ENCODE results near the gene GNAT3. TPM values are rescaled to one million over a fixed set of nuclear protein-coding genes. Genes with fewer than 3 reads are reported as not detected.

Gene GNAT3
- total and polyA plus RNA-seq, 4 donors = not detected

DNA sequence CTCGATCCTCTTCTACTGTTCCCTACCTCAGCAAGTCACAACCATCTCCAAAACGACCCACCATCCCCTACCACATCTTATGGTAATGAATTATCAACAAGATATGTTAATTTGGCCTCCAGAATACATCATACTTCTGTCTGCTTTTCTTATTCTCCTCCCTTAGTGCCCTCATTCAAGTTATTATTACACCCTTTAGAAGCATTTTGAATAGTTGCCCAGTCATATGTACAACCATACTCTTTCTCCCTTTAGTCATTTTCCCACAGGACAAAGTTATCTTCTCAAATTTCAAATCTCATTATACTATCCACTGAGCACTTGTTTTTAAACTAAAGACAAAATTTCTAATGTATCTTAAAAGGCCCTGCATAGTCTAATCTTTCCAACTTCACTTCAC lies 71.0 kb downstream of the GNAT3 start:
- no peak for DNase-seq (ENCODE audit: low spot score)
- no peaks in the 10 kb centered on the region for H3K4me1 ChIP-seq (ENCODE audit: control insufficient read depth in 4 of 4, insufficient read depth in 4 of 4, low read length in 3 of 4)
- H3K27ac ChIP-seq (ENCODE audit: low read depth in 1 of 2, low read length in 2 of 2) = no peak overlapping the region
- TF ChIP-seq FOXA1 (IDR thresholded peaks at IDR 0.05) (no peak), FOXA2 (IDR thresholded peaks at IDR 0.05) (no peak), GABPA (IDR thresholded peaks at IDR 0.05 in 1 of 2, conservative IDR thresholded peaks at IDR 0.05 in 1 of 2) (no peak), TAF1 (conservative IDR thresholded peaks at IDR 0.05) (no peak)
- no peaks in the 10 kb centered on the region for H3K9me3 ChIP-seq (ENCODE audit: control insufficient read depth in 4 of 4, low read length in 3 of 4)
- H3K9ac ChIP-seq (ENCODE audit: low read depth in 1 of 2, low read length in 2 of 2) = no peak overlapping the region
- 31% methylated on average over 2 of the region's 2 CpGs for WGBS
- no peaks in the 10 kb centered on the region for H3K36me3 ChIP-seq (ENCODE audit: control insufficient read depth in 4 of 4, insufficient read depth in 3 of 4, low read depth in 1 of 4, low read length in 3 of 4)
- H3K4me3 ChIP-seq (ENCODE audit: low read depth in 1 of 3, low read length in 3 of 3) = no peak overlapping the region
- H3K27me3 ChIP-seq (ENCODE audit: control insufficient read depth in 4 of 4, insufficient read depth in 4 of 4, low read length in 3 of 4) = no peaks in the 10 kb centered on the region

DNA sequence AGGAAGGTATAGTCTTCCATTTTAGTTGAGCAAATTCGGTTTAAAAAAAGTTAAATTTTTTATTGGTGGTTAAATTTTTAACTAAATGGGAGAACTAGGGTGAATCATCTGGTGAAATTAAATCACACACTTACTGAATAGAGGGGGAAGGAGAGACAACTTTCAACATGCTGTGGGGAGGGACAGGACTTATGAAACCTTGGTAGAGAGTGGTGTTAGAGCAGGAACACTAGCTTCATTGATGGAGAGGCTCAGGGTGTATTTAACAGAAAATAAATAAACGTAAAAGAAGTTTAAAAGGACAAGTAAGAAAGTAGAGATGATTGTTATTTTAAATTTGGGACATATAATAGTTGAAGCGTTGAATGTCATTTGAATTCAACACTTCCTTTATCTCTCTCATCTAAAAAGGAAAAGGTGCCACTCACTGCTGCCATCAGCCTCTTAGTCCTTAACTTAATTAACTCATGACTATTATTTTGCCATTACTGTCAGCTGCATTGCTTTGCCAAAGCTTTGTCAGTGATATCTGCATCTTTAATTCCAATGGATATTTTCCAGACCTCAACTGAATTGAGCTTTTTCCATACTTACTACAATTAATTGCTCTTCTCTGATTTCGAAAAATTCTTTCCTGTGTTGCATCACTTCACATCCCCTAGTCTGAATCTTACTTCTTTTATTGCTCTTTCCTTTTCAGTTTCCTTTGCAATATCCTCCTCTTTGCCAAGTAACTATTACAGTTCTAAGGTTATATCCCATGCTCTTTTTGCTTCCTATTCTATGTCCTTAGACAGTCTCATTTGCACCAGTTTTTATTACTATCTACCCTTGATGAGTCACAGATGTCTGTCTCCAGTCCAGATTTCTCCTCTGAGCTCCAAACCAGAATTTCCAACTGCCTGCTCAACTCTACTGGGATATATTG lies 71.7 kb downstream of the GNAT3 start:
- no peak overlapping the region for H3K4me3 ChIP-seq (ENCODE audit: low read depth in 1 of 3, low read length in 3 of 3)
- DNase-seq (ENCODE audit: low spot score) = no peak
- H3K36me3 ChIP-seq (ENCODE audit: control insufficient read depth in 4 of 4, insufficient read depth in 3 of 4, low read depth in 1 of 4, low read length in 3 of 4) = no peaks in the 10 kb centered on the region
- no peak overlapping the region for H3K27ac ChIP-seq (ENCODE audit: low read depth in 1 of 2, low read length in 2 of 2)
- H3K9ac ChIP-seq (ENCODE audit: low read depth in 1 of 2, low read length in 2 of 2) = no peak overlapping the region
- WGBS = 69% methylated on average over 4 of the region's 4 CpGs
- no peaks in the 10 kb centered on the region for H3K9me3 ChIP-seq (ENCODE audit: control insufficient read depth in 4 of 4, low read length in 3 of 4)
- no peaks in the 10 kb centered on the region for H3K27me3 ChIP-seq (ENCODE audit: control insufficient read depth in 4 of 4, insufficient read depth in 4 of 4, low read length in 3 of 4)
- TF ChIP-seq HNF4G (IDR thresholded peaks at IDR 0.05) = no peak
- TF ChIP-seq MAX (IDR thresholded peaks at IDR 0.05) = no peak
- no peak for TF ChIP-seq GABPA (IDR thresholded peaks at IDR 0.05 in 1 of 2, conservative IDR thresholded peaks at IDR 0.05 in 1 of 2)
- no peak for TF ChIP-seq SP1 (IDR thresholded peaks at IDR 0.05)
- no peak for TF ChIP-seq REST (IDR thresholded peaks at IDR 0.05)
- no peaks in the 10 kb centered on the region for H3K4me1 ChIP-seq (ENCODE audit: control insufficient read depth in 4 of 4, insufficient read depth in 4 of 4, low read length in 3 of 4)

DNA sequence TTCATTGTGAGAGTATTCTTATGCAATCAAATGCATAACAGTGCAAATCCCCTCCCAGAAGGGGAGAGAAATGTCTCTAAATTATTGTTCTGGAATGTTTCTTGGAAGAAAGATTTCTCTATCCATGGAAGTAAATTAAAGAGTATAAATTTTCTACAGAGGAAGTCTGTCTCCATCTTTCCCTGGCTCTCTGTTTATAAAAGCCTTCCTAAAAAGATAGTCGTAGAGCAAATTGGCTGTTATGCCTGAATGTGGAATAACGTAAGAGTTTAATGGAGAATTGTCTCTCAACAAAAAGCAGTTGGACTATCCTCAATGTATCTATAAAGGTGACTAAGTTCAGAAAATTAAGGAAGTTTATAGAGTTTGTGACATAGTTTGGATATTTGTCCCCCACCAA lies 76.3 kb downstream of the GNAT3 start:
- no peak overlapping the region for H3K9ac ChIP-seq (ENCODE audit: low read depth in 1 of 2, low read length in 2 of 2)
- 90% methylated on average over 2 of the region's 2 CpGs for WGBS
- TF ChIP-seq REST (IDR thresholded peaks at IDR 0.05) = no peak
- TF ChIP-seq HNF4G (IDR thresholded peaks at IDR 0.05) = no peak
- TF ChIP-seq SP1 (IDR thresholded peaks at IDR 0.05) = no peak
- no peak for TF ChIP-seq NR2F2 (IDR thresholded peaks at IDR 0.05)
- no peak for TF ChIP-seq GABPA (IDR thresholded peaks at IDR 0.05 in 1 of 2, conservative IDR thresholded peaks at IDR 0.05 in 1 of 2)
- no peak for TF ChIP-seq CTCF (IDR thresholded peaks at IDR 0.05; ENCODE audit: low read depth, low read length, missing input control)
- no peak for TF ChIP-seq YY1 (IDR thresholded peaks at IDR 0.05)
- TF ChIP-seq MAX (IDR thresholded peaks at IDR 0.05) = no peak
- no peak for TF ChIP-seq RXRA (IDR thresholded peaks at IDR 0.05)
- no peak for TF ChIP-seq HNF4A (conservative IDR thresholded peaks at IDR 0.05)
- no peak for TF ChIP-seq EGR1 (IDR thresholded peaks at IDR 0.05; ENCODE audit: low read depth in 2 of 2)
- TF ChIP-seq TAF1 (conservative IDR thresholded peaks at IDR 0.05) = no peak
- TF ChIP-seq FOXA1 (IDR thresholded peaks at IDR 0.05) = no peak

More for the DNA sequence above, 76.3 kb downstream of the GNAT3 start:
- Histone ChIP-seq H3K27ac (ENCODE audit: low read depth in 1 of 2, low read length in 2 of 2) (no peak overlapping the region), H3K4me1 (ENCODE audit: control insufficient read depth in 4 of 4, insufficient read depth in 4 of 4, low read length in 3 of 4) (no peaks in the 10 kb centered on the region), H3K4me3 (ENCODE audit: low read depth in 1 of 3, low read length in 3 of 3) (no peak overlapping the region), H3K36me3 (ENCODE audit: control insufficient read depth in 4 of 4, insufficient read depth in 3 of 4, low read depth in 1 of 4, low read length in 3 of 4) (no peaks in the 10 kb centered on the region), H3K27me3 (ENCODE audit: control insufficient read depth in 4 of 4, insufficient read depth in 4 of 4, low read length in 3 of 4) (no peaks in the 10 kb centered on the region), H3K9me3 (ENCODE audit: control insufficient read depth in 4 of 4, low read length in 3 of 4) (no peaks in the 10 kb centered on the region)
- DNase-seq (ENCODE audit: low spot score) = no peak

Data from liver (tissue), 9 donors.